ENCODE measurements around the gene TMEM221. TPM values are rescaled to one million over a fixed set of nuclear protein-coding genes. Genes with fewer than 3 reads are reported as not detected.

The TMEM221 gene
- total and polyA plus RNA-seq, 9 of the 15 experiments (the other 6 are each of a cell fraction or from before 2014, with no cell fraction given) = 0.06 to 0.35 TPM; not detected in 7

DNA sequence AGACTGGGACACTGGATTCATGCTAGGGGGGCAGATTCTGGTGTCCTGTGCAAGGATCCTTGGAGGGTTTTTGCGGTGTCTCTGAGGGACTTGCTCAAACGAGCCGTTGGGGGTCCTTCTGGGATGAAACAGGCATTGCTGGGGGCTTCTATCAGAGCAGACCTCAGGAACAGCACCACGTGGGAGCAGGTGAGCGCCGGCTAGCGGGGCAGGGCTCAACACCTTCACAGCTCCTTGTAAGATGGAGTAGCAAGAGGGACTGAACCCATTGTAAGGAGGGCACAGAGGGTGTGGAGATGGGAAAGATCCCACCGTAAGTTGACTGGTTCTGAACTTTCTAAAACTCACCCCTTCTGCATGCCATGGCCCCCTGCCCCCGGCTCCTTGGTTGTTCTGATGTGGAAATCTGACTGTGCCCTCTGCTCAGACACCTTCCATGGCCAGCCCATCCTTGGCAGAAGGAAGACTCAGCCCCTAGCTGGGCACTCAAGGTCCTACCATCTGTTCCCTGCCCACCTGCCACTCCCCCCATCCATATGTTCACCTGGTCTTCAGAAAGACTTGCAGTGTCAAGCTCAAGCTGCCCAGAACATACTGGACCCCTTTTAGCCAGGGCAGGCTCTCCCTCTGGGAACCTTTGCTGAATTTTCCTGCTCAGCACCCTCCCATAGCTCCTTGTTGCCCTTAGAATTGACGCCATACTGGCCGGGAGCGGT lies 23.1 kb upstream of the TMEM221 start:
- H4K20me1 ChIP-seq (replicated peaks; ENCODE audit: control insufficient read depth, insufficient read depth, low read length) = no peaks in the 10 kb centered on the region
- FAIRE-seq (no peak), DNase-seq (ENCODE audit: extremely low read depth in 1 of 4, low spot score in 3 of 4) (no peak), ATAC-seq (no peak)
- TF ChIP-seq CBFB (CRISPR knock-in tag; IDR thresholded peaks at IDR 0.05) (no peak), TCF7L2 (IDR thresholded peaks at IDR 0.05; ENCODE audit: low read depth, low read length) (no peak), IRF2 (CRISPR knock-in tag; IDR thresholded peaks at IDR 0.05) (0 out of 2 replicates have a peak, but pooled peaks have one; percentile 34)
- H3K9ac ChIP-seq (ENCODE audit: insufficient read depth in 1 of 2, low read depth in 2 of 2, low read length in 2 of 2) = peak overlapping the region in 1 of 2 experiments; percentile 90; a peak in 1 of 4 replicates
- TSS peak; percentile 53 for BruUV-seq (replicated peaks)
- no peak overlapping the region for H3K4me2 ChIP-seq (ENCODE audit: insufficient read depth, low read length)
- WGBS (ENCODE audit: insufficient coverage, low coverage, missing lambda C conversion rate) = 55% methylated on average over 11 of the region's 12 CpGs
- in situ Hi-C loops (cut with MboI) (no loop called here), intact Hi-C loops (cut with micrococcal nuclease) (no loop called here)
- H3K9me1 ChIP-seq (ENCODE audit: control insufficient read depth, insufficient read depth, low read length) = no peaks in the 10 kb centered on the region
- H2AFZ ChIP-seq (ENCODE audit: low read depth, low read length) = no peak overlapping the region
- H3K27ac ChIP-seq (ENCODE audit: extremely low read depth, low read depth, low read length) = no peak overlapping the region
- ChIA-PET POLR2A (interaction anchor here (0.6 to 0.9 kb wide), 2 partner anchors 12 to 116 kb away, joined by 3 read pairs; no protein-coding TSS in a partner anchor), CTCF (ENCODE audit: low intra/inter-chr PET ratio) (no interaction called here)
- H3K4me1 ChIP-seq (replicated peaks in 1 of 2; ENCODE audit: control insufficient read depth in 2 of 2, insufficient read depth in 2 of 2, low read length in 2 of 2) = peaks cover 26 to 43% of the 10 kb centered on the region in 2 experiments
- no peaks in the 10 kb centered on the region for H3K79me2 ChIP-seq (ENCODE audit: control insufficient read depth, insufficient read depth, low read length)
- H3K9me3 ChIP-seq (replicated peaks; ENCODE audit: control insufficient read depth, insufficient read depth, low read depth, low read length) = peaks cover 2% of the 10 kb centered on the region; the same call in 1 of the 2 replicates
- peak overlapping the region; percentile 76; the same call in 1 of the 2 replicates for H3K4me3 ChIP-seq
- no peaks in the 10 kb centered on the region for H3K27me3 ChIP-seq (ENCODE audit: control insufficient read depth in 2 of 2, insufficient read depth in 2 of 2, low read length in 2 of 2)
- no peaks in the 10 kb centered on the region for H3K36me3 ChIP-seq (ENCODE audit: control insufficient read depth, insufficient read depth, low read length)

All from K562 (cell line).